ENCODE results near the gene DFFA.
A peak's percentile ranks its signal among the peaks of the same experiment; 100 is the strongest.
"Not testable (repeated sequence)": the region's sequence is repeated elsewhere in the genome, so short reads cannot be mapped to it uniquely, and the experiment has no call there.

DFFA gene

GRCh38 chr1:10419351-10419750 is 53.0 kb downstream of the DFFA start:
- TF ChIP-seq CTCF (conservative IDR thresholded peaks at IDR 0.05; ENCODE audit: low read depth) = no peak
- POLR2A ChIA-PET (ENCODE audit: low non-redundant PET) = no interaction called here
- CTCF ChIA-PET = interaction anchor here (0.6 to 0.7 kb wide), 2 partner anchors 8 to 17 kb away, joined by 3 read pairs; no protein-coding TSS in a partner anchor
- H3K27ac ChIP-seq = peak overlapping the region; percentile 31
- no peak for DNase-seq (ENCODE audit: low spot score)

DNA sequence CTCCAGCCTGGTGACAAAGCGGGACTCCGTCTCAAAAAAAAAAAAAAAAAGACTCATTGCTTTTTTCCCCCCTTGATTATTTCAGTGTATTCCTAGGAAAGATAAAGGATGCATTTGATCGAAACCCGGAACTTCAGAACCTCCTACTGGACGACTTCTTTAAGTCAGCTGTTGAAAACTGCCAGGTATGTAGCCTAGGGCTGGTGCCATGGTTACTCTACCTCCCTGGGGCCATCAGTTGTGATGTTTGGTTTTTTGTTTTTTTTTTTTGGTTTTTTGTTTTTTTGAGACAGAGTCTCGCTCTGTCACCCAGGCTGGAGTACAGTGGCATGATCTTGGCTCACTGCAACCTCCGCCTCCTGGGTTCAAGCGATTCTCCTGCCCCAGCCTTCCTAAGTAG is 53.6 kb downstream of the DFFA start:
- POLR2A ChIA-PET (ENCODE audit: low non-redundant PET); H3K27ac ChIP-seq: not testable (repeated sequence)
- CTCF ChIA-PET = interaction anchor here (0.6 kb wide), 1 partner anchor 95 kb away, joined by 3 read pairs; no protein-coding TSS in a partner anchor

GRCh38 chr1:10415967-10416366 is 56.4 kb downstream of the DFFA start:
- DNase-seq (ENCODE audit: low spot score); CTCF ChIA-PET; POLR2A ChIA-PET (ENCODE audit: low non-redundant PET); H3K27ac ChIP-seq: not testable (repeated sequence)

More for the DNA sequence above, 53.6 kb downstream of the DFFA start:
- not testable (repeated sequence) for DNase-seq (ENCODE audit: low spot score)

- no peak for DNase-seq (ENCODE audit: low spot score)
- no peak overlapping the region for H3K27ac ChIP-seq
- ChIA-PET CTCF (interaction anchor here (0.6 kb wide), 1 partner anchor 44 kb away, joined by 3 read pairs; no protein-coding TSS in a partner anchor), POLR2A (ENCODE audit: low non-redundant PET) (no interaction called here)
- TF ChIP-seq CTCF (conservative IDR thresholded peaks at IDR 0.05; ENCODE audit: low read depth) = no peak
These were observed 57.0 kb downstream of the DFFA start for GRCh38 chr1:10415211-10415930.

- CTCF ChIA-PET = interaction anchor here (1.0 kb wide), 1 partner anchor 197 kb away, joined by 3 read pairs; the partner anchor contains the start of gene KIF1B
- POLR2A ChIA-PET (ENCODE audit: low non-redundant PET) = no interaction called here
- TF ChIP-seq CTCF (conservative IDR thresholded peaks at IDR 0.05; ENCODE audit: low read depth) = no peak
- H3K27ac ChIP-seq = no peak overlapping the region
- no peak for DNase-seq (ENCODE audit: low spot score)
These were observed 65.1 kb downstream of the DFFA start for GRCh38 chr1:10407201-10407600.
